Measurements from ENCODE around the gene RFTN1. TPM values are rescaled to one million over a fixed set of nuclear protein-coding genes. Genes with fewer than 3 reads are reported as not detected.

RFTN1 gene
- total and polyA plus RNA-seq, 2 donors (not counting 3 experiments of a cell fraction or from before 2014, with no cell fraction given) = 40.3 to 43.3 TPM

DNA sequence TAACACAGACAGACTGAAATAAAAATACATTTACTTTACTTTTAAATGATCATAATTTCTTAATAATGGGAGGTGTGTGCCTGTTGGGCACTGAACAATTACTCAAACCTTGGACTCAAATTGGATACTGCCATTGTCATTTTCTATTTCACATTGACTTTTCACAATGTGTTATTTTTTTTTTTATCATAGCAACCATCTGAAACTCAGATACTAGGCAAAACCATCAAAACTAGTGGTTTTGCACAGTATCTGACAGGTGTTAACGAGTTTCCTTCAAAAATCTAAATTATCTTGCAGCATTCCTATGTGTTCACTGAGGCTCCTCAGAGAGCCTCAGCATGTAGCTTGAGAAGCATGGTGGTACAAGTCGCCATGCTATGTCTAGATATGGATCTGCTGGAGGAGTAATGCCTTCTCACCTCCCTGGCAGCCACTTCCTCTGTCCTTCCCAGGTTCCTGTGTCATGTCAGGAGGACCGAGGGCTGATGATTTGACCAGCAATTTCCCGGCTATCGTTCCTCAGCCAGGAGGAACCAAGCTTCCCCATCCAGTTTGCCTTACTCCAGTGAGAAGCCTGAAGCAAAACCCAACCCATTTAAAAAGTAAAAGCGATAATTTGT is 29.9 kb upstream of the RFTN1 start:
- dilution Hi-C loops (cut with MboI; ENCODE audit: extremely low pct_ligation_motif_present, low sequenced_read_pairs) = no loop called here

More for the DNA sequence above, 29.9 kb upstream of the RFTN1 start:
- TF ChIP-seq, protein P1, sequence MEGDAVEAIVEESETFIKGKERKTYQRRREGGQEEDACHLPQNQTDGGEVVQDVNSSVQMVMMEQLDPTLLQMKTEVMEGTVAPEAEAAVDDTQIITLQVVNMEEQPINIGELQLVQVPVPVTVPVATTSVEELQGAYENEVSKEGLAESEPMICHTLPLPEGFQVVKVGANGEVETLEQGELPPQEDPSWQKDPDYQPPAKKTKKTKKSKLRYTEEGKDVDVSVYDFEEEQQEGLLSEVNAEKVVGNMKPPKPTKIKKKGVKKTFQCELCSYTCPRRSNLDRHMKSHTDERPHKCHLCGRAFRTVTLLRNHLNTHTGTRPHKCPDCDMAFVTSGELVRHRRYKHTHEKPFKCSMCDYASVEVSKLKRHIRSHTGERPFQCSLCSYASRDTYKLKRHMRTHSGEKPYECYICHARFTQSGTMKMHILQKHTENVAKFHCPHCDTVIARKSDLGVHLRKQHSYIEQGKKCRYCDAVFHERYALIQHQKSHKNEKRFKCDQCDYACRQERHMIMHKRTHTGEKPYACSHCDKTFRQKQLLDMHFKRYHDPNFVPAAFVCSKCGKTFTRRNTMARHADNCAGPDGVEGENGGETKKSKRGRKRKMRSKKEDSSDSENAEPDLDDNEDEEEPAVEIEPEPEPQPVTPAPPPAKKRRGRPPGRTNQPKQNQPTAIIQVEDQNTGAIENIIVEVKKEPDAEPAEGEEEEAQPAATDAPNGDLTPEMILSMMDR (IDR thresholded peaks at IDR 0.05; ENCODE audit: extremely low read depth in 1 of 2, insufficient read depth in 1 of 2, low read depth in 1 of 2, low read length in 2 of 2) = no peak
- no peak for TF ChIP-seq JUN (IDR thresholded peaks at IDR 0.05; ENCODE audit: borderline replicate concordance, insufficient read depth, insufficient read length, low read depth)
- TF ChIP-seq MYC (IDR thresholded peaks at IDR 0.05; ENCODE audit: low read depth, low read length) = no peak
- no peak for TF ChIP-seq FOS (IDR thresholded peaks at IDR 0.05; ENCODE audit: borderline replicate concordance, insufficient read depth, low read length)
- TF ChIP-seq POLR2AphosphoS5 (IDR thresholded peaks at IDR 0.05; ENCODE audit: insufficient read depth, low read depth, low read length) = no peak
- no peak for TF ChIP-seq POLR2A (IDR thresholded peaks at IDR 0.05; ENCODE audit: low read depth, low read length)
- TF ChIP-seq GATA2 (IDR thresholded peaks at IDR 0.05; ENCODE audit: insufficient read depth, insufficient read length, low read depth, low read length) = no peak
- TF ChIP-seq, protein P2, sequence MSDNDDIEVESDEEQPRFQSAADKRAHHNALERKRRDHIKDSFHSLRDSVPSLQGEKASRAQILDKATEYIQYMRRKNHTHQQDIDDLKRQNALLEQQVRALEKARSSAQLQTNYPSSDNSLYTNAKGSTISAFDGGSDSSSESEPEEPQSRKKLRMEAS (IDR thresholded peaks at IDR 0.05; ENCODE audit: insufficient read depth, insufficient read length) = no peak
- no peak for TF ChIP-seq EZH2 (IDR thresholded peaks at IDR 0.05; ENCODE audit: borderline replicate concordance, low read depth, low read length, severe bottlenecking)
- ChIA-PET CTCF (interaction anchor here (4.4 kb wide), 1 partner anchor 253 kb away, joined by 27 read pairs; no protein-coding TSS in a partner anchor), POLR2A (no interaction called here)
- no peak for DNase-seq (ENCODE audit: low read depth, low spot score)
- H3K9ac ChIP-seq (replicated peaks; ENCODE audit: extremely low read depth, insufficient read depth, low read length) = no peak overlapping the region
- H3K27ac ChIP-seq (ENCODE audit: insufficient read depth, low read depth, low read length) = no peak overlapping the region
- H3K9me3 ChIP-seq (replicated peaks; ENCODE audit: control insufficient read depth, insufficient read depth, low read length) = no peaks in the 10 kb centered on the region
- H3K4me3 ChIP-seq (replicated peaks in 1 of 3; ENCODE audit: insufficient read depth in 1 of 3, low read depth in 1 of 3, low read length in 3 of 3) = no peak overlapping the region
- H3K27me3 ChIP-seq (ENCODE audit: control insufficient read depth in 2 of 2, insufficient read depth in 2 of 2, low read length in 2 of 2) = peaks cover 19 to 26% of the 10 kb centered on the region in 2 experiments
- H3K4me2 ChIP-seq (ENCODE audit: insufficient read depth, low read length) = no peak overlapping the region
- no peaks in the 10 kb centered on the region for H3K4me1 ChIP-seq (ENCODE audit: control insufficient read depth, extremely low read depth, insufficient read depth, low read length)
- no peaks in the 10 kb centered on the region for H3K9me1 ChIP-seq (replicated peaks; ENCODE audit: control insufficient read depth, extremely low read depth, insufficient read depth, low read length)
- intact Hi-C loops (cut with micrococcal nuclease) = no loop called here
- no peaks in the 10 kb centered on the region for H3K79me2 ChIP-seq (ENCODE audit: control insufficient read depth, insufficient read depth, low read length)
- no peaks in the 10 kb centered on the region for H3K36me3 ChIP-seq (ENCODE audit: control insufficient read depth in 2 of 2, extremely low read depth in 1 of 2, insufficient read depth in 2 of 2, low read length in 2 of 2)
- no peaks in the 10 kb centered on the region for H4K20me1 ChIP-seq (replicated peaks; ENCODE audit: control insufficient read depth, extremely low read depth, insufficient read depth, low read length)
- no TSS peak for BruUV-seq (replicated peaks)
- no peak overlapping the region for H2AFZ ChIP-seq (ENCODE audit: low read depth, low read length)
- no peak for FAIRE-seq
